ENCODE data around the gene PIK3R1. TPM values are rescaled to one million over a fixed set of nuclear protein-coding genes. Genes with fewer than 3 reads are reported as not detected.

PIK3R1 gene
- total and polyA plus RNA-seq, 2 experiments from 2014 or later: 5.9 to 9.8 TPM

GRCh38 chr5:68314465-68314864 is 98.9 kb downstream of the PIK3R1 start (continued):
- TF ChIP-seq, protein P1, sequence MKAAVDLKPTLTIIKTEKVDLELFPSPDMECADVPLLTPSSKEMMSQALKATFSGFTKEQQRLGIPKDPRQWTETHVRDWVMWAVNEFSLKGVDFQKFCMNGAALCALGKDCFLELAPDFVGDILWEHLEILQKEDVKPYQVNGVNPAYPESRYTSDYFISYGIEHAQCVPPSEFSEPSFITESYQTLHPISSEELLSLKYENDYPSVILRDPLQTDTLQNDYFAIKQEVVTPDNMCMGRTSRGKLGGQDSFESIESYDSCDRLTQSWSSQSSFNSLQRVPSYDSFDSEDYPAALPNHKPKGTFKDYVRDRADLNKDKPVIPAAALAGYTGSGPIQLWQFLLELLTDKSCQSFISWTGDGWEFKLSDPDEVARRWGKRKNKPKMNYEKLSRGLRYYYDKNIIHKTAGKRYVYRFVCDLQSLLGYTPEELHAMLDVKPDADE (IDR thresholded peaks at IDR 0.05): no peak
- no peak for TF ChIP-seq EZH2 (IDR thresholded peaks at IDR 0.05; ENCODE audit: low read depth, unreplicated experiment)
- no peak for TF ChIP-seq NANOG (IDR thresholded peaks at IDR 0.05; ENCODE audit: borderline replicate concordance)

GRCh38 chr5:68315679-68316271 is 100.2 kb downstream of the PIK3R1 start:
- Mint-ChIP-seq H3K4me3 (no peak overlapping the region), H3K27ac (no peak overlapping the region), H3K36me3 (ENCODE audit: low read depth) (peaks cover 4% of the 10 kb centered on the region; the same call in 1 of the 3 replicates), H3K9me3 (peaks cover 12% of the 10 kb centered on the region), H3K27me3 (ENCODE audit: insufficient read depth, low read depth, poor library complexity) (no peaks in the 10 kb centered on the region), H3K4me1 (no peaks in the 10 kb centered on the region)
- H3K27ac ChIP-seq (ENCODE audit: low read depth): no peak overlapping the region
- H3K79me2 ChIP-seq (replicated peaks; ENCODE audit: insufficient read depth): no peaks in the 10 kb centered on the region
- ATAC-seq: no peak
- H3K4me2 ChIP-seq: no peak overlapping the region
- H2AFZ ChIP-seq: no peak overlapping the region
- no peaks in the 10 kb centered on the region for H3F3A ChIP-seq (replicated peaks; ENCODE audit: low read depth)
- no peak overlapping the region for H3K4me3 ChIP-seq
- no peak for DNase-seq (ENCODE audit: low spot score)
- H3K4me1 ChIP-seq (ENCODE audit: insufficient read depth): no peaks in the 10 kb centered on the region
- no peaks in the 10 kb centered on the region for H3K36me3 ChIP-seq (ENCODE audit: insufficient read depth)
- H3K27me3 ChIP-seq (ENCODE audit: insufficient read depth): no peaks in the 10 kb centered on the region
- H4K20me1 ChIP-seq (replicated peaks; ENCODE audit: insufficient read depth): no peaks in the 10 kb centered on the region
- peaks cover 18% of the 10 kb centered on the region; the same call in 1 of the 2 replicates for H3K9me2 ChIP-seq (ENCODE audit: insufficient read depth)
- TF ChIP-seq CREB1 (CRISPR knock-in tag; IDR thresholded peaks at IDR 0.05; ENCODE audit: low read depth) (no peak), ZNF114 (CRISPR knock-in tag; IDR thresholded peaks at IDR 0.05) (no peak), CTCF (conservative IDR thresholded peaks at IDR 0.05; ENCODE audit: low read depth in 2 of 2) (no peak), EZH2phosphoT487 (IDR thresholded peaks at IDR 0.05; ENCODE audit: unreplicated experiment) (no peak), NANOG (IDR thresholded peaks at IDR 0.05; ENCODE audit: borderline replicate concordance) (no peak), POLR2AphosphoS5 (IDR thresholded peaks at IDR 0.05; ENCODE audit: low read depth) (no peak), JUNB (IDR thresholded peaks at IDR 0.05; ENCODE audit: unreplicated experiment) (no peak), STAT1 (IDR thresholded peaks at IDR 0.05; ENCODE audit: unreplicated experiment) (no peak), EZH2 (IDR thresholded peaks at IDR 0.05; ENCODE audit: low read depth, unreplicated experiment) (no peak)
- TF ChIP-seq, protein P2, sequence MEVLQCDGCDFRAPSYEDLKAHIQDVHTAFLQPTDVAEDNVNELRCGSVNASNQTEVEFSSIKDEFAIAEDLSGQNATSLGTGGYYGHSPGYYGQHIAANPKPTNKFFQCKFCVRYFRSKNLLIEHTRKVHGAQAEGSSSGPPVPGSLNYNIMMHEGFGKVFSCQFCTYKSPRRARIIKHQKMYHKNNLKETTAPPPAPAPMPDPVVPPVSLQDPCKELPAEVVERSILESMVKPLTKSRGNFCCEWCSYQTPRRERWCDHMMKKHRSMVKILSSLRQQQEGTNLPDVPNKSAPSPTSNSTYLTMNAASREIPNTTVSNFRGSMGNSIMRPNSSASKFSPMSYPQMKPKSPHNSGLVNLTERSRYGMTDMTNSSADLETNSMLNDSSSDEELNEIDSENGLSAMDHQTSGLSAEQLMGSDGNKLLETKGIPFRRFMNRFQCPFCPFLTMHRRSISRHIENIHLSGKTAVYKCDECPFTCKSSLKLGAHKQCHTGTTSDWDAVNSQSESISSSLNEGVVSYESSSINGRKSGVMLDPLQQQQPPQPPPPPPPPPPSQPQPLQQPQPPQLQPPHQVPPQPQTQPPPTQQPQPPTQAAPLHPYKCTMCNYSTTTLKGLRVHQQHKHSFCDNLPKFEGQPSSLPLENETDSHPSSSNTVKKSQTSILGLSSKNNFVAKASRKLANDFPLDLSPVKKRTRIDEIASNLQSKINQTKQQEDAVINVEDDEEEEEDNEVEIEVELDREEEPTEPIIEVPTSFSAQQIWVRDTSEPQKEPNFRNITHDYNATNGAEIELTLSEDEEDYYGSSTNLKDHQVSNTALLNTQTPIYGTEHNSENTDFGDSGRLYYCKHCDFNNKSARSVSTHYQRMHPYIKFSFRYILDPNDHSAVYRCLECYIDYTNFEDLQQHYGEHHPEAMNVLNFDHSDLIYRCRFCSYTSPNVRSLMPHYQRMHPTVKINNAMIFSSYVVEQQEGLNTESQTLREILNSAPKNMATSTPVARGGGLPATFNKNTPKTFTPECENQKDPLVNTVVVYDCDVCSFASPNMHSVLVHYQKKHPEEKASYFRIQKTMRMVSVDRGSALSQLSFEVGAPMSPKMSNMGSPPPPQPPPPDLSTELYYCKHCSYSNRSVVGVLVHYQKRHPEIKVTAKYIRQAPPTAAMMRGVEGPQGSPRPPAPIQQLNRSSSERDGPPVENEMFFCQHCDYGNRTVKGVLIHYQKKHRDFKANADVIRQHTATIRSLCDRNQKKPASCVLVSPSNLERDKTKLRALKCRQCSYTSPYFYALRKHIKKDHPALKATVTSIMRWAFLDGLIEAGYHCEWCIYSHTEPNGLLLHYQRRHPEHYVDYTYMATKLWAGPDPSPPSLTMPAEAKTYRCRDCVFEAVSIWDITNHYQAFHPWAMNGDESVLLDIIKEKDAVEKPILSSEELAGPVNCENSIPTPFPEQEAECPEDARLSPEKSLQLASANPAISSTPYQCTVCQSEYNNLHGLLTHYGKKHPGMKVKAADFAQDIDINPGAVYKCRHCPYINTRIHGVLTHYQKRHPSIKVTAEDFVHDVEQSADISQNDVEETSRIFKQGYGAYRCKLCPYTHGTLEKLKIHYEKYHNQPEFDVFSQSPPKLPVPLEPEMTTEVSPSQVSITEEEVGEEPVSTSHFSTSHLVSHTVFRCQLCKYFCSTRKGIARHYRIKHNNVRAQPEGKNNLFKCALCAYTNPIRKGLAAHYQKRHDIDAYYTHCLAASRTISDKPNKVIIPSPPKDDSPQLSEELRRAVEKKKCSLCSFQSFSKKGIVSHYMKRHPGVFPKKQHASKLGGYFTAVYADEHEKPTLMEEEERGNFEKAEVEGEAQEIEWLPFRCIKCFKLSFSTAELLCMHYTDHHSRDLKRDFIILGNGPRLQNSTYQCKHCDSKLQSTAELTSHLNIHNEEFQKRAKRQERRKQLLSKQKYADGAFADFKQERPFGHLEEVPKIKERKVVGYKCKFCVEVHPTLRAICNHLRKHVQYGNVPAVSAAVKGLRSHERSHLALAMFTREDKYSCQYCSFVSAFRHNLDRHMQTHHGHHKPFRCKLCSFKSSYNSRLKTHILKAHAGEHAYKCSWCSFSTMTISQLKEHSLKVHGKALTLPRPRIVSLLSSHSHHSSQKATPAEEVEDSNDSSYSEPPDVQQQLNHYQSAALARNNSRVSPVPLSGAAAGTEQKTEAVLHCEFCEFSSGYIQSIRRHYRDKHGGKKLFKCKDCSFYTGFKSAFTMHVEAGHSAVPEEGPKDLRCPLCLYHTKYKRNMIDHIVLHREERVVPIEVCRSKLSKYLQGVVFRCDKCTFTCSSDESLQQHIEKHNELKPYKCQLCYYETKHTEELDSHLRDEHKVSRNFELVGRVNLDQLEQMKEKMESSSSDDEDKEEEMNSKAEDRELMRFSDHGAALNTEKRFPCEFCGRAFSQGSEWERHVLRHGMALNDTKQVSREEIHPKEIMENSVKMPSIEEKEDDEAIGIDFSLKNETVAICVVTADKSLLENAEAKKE (CRISPR knock-in tag; IDR thresholded peaks at IDR 0.05): no peak
- TF ChIP-seq, protein P1 (IDR thresholded peaks at IDR 0.05): no peak
